Rectal smooth muscle tissue (tissue), 1 donor: Measurements from ENCODE around the gene GATAD2B.
A peak's percentile ranks its signal among the peaks of the same experiment; 100 is the strongest.

Experiments
- H3K27ac ChIP-seq: one replicate; pipeline ENCODE4 v1.7.0; 2013; ENCODE audit warnings: low read depth, low read length, inconsistent platforms
- H3K27me3 ChIP-seq: one replicate; pipeline ENCODE4 v1.7.0; 2013; ENCODE audit warnings: low read length; ENCODE audit not compliant: control insufficient read depth, insufficient read depth
- H3K36me3 ChIP-seq: one replicate; pipeline ENCODE4 v1.7.0; 2013; ENCODE audit warnings: low read length; ENCODE audit not compliant: control insufficient read depth, insufficient read depth
- H3K4me1 ChIP-seq: one replicate; pipeline ENCODE4 v1.7.0; 2013; ENCODE audit warnings: low read length; ENCODE audit not compliant: control insufficient read depth, insufficient read depth
- H3K4me3 ChIP-seq: one replicate; pipeline ENCODE4 v1.7.0; 2013; ENCODE audit warnings: low read length
- H3K9ac ChIP-seq: one replicate; pipeline ENCODE4 v1.7.0; 2013; ENCODE audit warnings: low read length

GATAD2B gene

DNA sequence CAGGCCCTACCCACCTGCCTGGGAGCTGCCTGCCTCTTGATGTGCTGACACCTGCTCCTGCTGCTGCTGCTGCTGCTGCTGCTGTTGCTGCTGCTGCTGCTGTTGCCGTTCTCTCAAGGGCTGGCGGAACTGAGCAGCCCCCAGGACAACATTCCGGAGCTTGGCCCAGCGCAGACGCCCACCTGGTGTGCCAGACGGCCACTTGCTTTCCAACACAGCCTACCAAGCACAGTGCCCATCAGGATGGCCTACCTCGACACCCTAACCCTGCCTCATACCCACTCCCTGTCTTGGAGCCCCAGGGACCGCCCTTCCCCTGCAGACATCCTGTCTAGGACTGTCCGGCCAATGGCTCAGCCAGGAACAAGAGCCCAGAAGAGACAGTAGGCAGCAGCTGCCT is 12.0 kb upstream of the GATAD2B start:
- no peaks in the 10 kb centered on the region for H3K4me1 ChIP-seq
- H3K9ac ChIP-seq, result no peak overlapping the region
- H3K27me3 ChIP-seq, result no peaks in the 10 kb centered on the region
- H3K4me3 ChIP-seq, result no peak overlapping the region
- no peak overlapping the region for H3K27ac ChIP-seq
- peaks cover 51% of the 10 kb centered on the region for H3K36me3 ChIP-seq

DNA sequence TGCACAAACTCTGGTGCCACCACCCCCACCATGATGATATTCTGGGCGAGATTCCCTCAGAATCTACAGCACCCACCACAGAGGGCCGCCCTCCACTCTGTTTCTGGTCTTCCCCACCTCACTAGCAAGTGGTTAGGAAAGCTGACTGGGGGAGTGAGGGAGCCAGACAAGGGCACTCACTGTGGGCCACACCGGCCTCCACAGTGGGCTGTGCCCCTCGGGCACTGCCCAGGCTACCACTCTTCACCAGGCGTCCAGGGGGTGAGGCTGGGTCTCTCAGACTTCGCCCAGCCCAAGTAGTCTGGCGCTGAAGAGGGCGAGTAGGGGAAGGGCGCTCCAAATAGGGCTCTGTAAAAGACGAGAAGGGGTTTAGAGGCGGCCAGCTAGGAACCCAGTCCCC is 11.2 kb upstream of the GATAD2B start:
- Histone ChIP-seq H3K9ac (no peak overlapping the region), H3K4me3 (no peak overlapping the region), H3K36me3 (peaks cover 48% of the 10 kb centered on the region), H3K4me1 (no peaks in the 10 kb centered on the region), H3K27me3 (no peaks in the 10 kb centered on the region), H3K27ac (no peak overlapping the region)

DNA sequence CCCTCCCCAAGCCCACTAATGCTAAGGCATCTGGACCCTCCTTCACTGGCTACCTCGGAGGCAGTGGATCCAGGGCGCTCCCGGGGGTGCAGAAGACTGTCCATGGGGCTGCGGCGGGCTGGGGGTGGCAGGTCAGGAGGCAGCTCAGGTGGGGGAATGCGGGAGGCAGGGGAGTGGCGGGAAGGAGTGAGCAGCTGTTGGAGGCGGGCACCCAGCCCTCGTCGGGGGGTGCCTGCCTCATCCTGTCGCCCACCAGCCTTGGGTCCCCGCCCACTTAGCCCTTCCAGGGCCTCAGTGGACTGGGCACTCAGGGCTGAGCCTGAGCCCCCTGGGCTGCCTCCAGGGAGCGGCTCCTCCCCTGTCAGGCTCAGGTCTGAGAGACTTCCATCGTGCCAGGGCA is 10.7 kb upstream of the GATAD2B start:
- Histone ChIP-seq H3K27me3 (no peaks in the 10 kb centered on the region), H3K4me3 (no peak overlapping the region), H3K4me1 (no peaks in the 10 kb centered on the region), H3K9ac (no peak overlapping the region), H3K27ac (no peak overlapping the region), H3K36me3 (peaks cover 45% of the 10 kb centered on the region)

DNA sequence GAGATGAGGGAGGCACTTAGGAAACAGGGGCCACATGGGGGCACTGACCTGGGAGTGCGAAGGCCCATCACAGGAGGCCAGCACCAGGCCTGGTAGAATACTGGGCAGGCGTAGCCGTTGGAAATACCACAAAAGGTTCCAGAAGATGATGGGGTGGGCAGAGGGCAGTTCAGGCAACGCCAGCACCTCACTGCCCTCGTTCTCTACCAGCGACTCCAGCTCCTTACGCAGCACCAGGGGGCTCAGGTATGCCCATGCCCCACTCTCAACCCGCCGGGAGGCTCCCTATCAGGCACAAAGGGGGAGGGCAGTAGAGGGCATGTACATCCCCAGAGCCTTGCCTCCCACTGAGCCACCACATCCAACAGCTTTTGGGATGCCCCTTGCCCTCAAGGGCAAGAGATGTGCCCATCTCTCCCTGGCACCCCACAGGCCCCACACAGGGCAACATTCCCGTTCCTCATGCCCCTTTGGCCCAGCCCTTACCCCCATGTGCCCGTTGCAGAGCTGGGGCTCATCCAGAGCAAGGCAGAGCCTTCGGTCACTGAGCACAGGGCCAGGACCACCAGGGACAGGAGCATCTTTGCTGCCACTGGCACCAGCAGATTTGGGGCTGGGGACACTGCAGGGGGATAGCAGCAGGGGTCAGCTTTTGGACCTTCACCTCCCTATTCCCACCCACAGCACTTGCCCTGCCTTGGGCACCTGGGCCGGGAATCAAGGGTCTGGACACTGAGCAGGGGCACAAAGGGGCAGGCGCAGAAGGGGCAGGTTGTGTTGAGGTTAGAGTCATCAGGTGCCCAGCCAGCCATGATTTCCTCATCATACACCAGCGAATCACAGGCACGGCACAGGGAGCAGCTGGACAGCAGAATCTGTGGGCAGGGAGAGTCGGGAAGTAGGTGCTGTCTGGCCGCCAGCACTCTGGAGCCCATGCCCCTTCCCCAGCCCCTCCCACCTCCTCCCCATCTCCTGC is 9.7 kb upstream of the GATAD2B start:
- Histone ChIP-seq H3K27ac (no peak overlapping the region), H3K4me1 (no peaks in the 10 kb centered on the region), H3K4me3 (no peak overlapping the region), H3K36me3 (peaks cover 40% of the 10 kb centered on the region), H3K27me3 (no peaks in the 10 kb centered on the region), H3K9ac (no peak overlapping the region)

DNA sequence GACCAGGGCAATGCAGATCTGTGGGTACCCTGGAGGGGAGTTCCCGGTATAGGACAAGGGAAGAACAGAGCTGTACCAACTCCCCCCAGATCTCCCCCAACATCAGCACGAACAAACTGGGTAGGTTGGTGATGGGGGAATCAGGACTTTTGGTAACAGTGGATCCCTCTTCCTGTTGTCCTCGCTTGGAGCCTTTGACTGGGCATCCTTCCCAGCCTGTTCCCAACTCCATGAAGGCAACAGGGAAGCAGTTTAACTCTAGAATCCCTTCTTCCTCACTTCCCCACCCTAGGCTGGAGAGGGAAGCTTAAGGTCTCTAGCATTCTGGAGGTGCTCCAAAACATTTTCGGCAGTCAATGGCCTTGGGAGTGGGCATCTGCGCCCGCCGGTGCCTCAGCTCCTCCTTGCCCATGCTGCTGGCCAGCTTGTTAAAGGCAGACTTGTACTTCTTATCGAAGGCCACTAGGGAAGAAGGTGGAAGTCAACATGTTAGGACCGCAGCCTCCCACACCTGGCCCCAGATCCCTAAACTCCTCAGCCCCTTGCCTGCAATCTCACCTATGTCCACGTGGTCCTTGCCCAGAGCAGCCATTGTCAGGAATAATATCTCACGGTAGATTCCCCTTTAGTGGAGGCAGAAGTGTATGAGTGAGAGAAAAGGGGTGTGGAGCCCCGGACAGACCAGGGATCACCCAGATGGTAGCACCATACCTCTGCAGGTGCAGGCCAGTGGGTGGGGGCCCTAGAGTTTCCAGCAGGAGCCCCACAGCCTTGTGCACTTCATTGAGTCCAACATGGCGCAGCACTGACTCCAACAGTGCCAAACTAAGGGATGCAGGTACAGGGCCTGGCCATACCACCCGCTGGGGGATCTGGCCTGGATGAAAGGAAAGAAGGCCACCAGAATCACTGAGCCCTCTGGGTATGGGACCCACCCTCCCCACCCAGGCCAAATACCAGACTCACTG is 7.5 kb upstream of the GATAD2B start:
- Histone ChIP-seq H3K4me1 (no peaks in the 10 kb centered on the region), H3K4me3 (no peak overlapping the region), H3K9ac (no peak overlapping the region), H3K27ac (no peak overlapping the region), H3K27me3 (no peaks in the 10 kb centered on the region), H3K36me3 (peaks cover 20% of the 10 kb centered on the region)

DNA sequence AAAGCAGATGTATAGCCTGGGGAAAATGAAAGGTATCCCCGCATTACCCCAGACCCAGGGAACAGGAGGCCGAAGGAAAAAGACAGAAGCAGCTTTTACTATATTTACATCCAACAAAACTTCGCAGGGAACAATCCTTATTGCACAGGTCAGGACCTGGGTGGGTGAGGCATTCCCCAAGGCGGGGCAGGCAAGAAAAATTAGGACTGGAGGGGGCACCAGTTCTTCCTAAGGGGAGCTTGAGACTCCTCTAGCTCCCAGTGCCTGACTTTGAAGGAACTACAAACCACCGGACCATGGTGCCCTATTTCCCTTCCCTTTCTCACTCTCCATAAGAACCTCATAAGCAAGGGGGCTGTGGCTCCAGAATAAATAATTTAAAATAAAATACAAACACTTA is 6.7 kb upstream of the GATAD2B start:
- H3K4me3 ChIP-seq, result no peak overlapping the region
- H3K27ac ChIP-seq, result no peak overlapping the region
- H3K9ac ChIP-seq, result no peak overlapping the region
- peaks cover 13% of the 10 kb centered on the region for H3K36me3 ChIP-seq
- no peaks in the 10 kb centered on the region for H3K4me1 ChIP-seq
- no peaks in the 10 kb centered on the region for H3K27me3 ChIP-seq

DNA sequence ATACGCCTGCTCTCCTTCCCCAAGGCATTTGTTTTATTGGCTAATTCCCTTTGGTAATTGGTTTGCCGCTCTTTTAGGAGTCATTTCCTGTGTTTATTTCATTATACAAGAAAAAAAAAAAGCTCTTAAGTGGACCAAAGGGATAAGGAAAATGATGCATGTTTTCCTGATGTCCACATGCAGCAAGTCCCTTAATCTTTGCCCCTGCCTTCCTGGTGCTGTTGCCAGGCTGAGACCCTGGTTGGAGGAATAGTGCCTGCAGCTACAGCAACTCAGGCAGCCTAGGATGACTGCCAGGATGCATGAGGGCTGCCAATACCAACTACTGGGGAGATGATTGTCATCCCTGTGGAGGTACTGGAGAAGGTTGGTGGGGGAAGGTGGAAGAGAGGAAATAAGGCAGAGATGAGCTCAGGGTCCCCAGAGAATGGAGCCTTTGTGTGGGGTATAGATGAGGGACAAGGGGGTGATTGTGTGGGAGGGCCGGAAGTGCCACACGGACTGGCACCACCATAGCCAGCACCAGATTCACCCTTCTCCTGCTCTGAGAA is 6.1 kb upstream of the GATAD2B start:
- peaks cover 2% of the 10 kb centered on the region for H3K4me1 ChIP-seq
- H3K36me3 ChIP-seq, result peaks cover 13% of the 10 kb centered on the region
- no peak overlapping the region for H3K27ac ChIP-seq
- no peaks in the 10 kb centered on the region for H3K27me3 ChIP-seq
- H3K9ac ChIP-seq, result no peak overlapping the region
- no peak overlapping the region for H3K4me3 ChIP-seq

DNA sequence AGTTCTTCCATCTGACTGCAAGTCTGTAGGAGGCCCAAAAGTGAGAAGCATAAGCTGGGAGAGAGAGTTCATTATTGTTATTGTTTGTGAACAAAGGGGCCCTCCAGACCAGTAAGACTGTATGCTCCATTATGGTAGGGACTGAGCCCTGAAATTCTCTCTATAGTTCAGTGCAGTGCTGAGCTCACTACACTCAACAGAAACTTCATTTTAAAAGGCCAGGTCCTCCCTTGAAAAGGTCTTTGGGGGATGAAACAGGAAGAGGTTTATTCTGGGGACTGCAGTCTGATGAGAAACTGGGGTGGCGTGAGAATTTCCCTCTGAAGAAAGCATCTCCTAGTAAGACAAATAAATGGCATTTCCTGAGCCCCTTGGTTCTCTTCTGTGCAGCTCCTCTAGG is 5.5 kb upstream of the GATAD2B start:
- Histone ChIP-seq H3K36me3 (peaks cover 13% of the 10 kb centered on the region), H3K27ac (no peak overlapping the region), H3K9ac (no peak overlapping the region), H3K27me3 (no peaks in the 10 kb centered on the region), H3K4me3 (no peak overlapping the region), H3K4me1 (peaks cover 7% of the 10 kb centered on the region)

DNA sequence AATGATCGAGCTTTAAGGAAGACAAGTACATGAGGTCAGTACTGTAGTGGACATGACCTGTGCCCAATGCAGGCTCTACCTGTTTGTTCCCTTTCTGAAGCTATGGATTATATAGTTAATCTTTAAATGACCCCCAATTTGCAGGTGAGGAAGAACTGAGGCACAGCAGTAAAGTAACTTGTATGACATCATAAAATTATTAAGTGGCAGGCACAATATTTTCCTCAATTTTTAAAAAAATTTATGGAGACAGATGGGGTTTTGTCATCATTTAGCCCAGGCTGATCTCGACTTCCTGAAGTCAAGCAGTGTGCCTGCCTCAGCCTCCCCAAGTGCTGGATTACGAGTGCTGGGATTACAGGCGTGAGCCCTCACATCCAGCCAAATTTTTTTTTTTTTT is 3.6 kb upstream of the GATAD2B start:
- Histone ChIP-seq H3K27ac (no peak overlapping the region), H3K36me3 (peaks cover 4% of the 10 kb centered on the region), H3K4me1 (peaks cover 10% of the 10 kb centered on the region), H3K27me3 (no peaks in the 10 kb centered on the region), H3K9ac (no peak overlapping the region), H3K4me3 (no peak overlapping the region)

DNA sequence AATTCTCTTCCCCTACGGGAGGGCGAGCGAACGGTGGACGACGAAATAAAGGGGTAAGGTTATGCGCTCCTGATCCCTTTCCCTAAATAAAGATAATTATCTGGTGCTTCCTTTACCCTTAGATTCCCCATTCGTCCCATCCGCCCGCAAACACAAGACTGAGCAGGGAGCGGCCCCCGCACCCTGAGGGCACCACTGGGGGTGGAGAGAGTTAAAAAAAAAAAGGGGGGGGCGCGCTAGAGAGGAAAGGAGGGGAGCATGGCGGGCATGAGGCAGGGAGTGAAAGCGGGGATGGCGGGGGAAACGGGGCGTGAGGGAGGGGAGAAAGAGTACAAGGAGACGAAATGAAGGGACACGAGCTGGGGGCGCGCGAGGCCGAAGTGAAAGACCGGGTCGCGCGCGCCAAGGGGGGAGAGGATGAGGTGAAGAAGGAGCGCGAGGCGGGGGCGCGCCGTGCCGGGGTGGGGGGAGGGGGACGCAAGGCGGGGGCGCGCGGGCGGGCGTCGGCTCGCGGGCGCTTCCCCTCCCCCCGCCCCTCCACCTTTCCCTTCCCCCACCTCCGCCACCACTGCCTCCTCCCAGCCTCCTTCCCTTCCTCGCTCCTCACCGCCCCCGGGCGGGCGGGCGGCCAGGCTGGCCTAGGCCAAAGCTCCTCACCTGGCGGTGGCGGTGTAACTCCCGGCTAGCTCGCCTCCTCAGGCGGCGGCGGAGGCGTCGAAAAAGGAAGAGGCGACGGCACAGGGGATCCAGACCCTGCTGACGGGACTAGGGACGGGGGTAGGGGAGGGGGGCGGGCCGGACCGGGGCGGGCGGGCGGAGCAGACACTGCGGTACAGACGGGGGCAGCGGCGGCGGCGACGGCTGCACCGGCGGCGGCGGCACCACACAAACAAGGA is 448 bp downstream of the GATAD2B start:
- Histone ChIP-seq H3K27ac (peak overlapping the region; percentile 90), H3K9ac (no peak overlapping the region), H3K4me3 (peak overlapping the region; percentile 73), H3K36me3 (peaks cover 4% of the 10 kb centered on the region), H3K27me3 (no peaks in the 10 kb centered on the region), H3K4me1 (peaks cover 24% of the 10 kb centered on the region)

DNA sequence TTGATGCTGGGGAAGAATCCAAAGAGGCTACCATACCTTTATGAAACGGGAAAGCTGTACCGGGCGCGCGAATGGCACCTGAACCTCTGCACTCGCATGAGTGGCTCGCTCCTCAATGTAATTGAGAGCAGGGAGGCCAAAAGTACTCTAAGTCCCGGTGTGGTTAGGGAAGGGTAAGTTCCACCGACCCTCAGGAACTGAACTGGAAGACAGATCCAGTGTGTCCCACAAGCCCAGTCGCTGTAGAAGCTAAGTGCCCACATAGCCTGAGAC is 1.0 kb downstream of the GATAD2B start:
- Histone ChIP-seq H3K27ac (peak overlapping the region; percentile 90), H3K9ac (no peak overlapping the region), H3K4me3 (peak overlapping the region; percentile 55), H3K36me3 (peaks cover 4% of the 10 kb centered on the region), H3K4me1 (peaks cover 24% of the 10 kb centered on the region), H3K27me3 (no peaks in the 10 kb centered on the region)
